HepG2 (cell line): ENCODE results near the gene RPS5. TPM values are rescaled to one million over a fixed set of nuclear protein-coding genes. Genes with fewer than 3 reads are reported as not detected.

ENCODE experiments used
- CHD2 ChIP-seq: IDR thresholded peaks from 2 replicates; pipeline ENCODE4 v1.6.1; 2011; ENCODE audit warnings: low read depth, low read length, improper control_type of control experiment
- IKZF4 ChIP-seq: sonication (generic); formaldehyde crosslinking; IDR thresholded peaks from 2 replicates; pipeline ENCODE4 v1.5.1; 2020; ENCODE audit warnings: borderline replicate concordance, mild to moderate bottlenecking, low read depth, missing genetic modification reagents; ENCODE audit errors: not compliant biosample characterization
- MLX ChIP-seq: IDR thresholded peaks from 2 replicates; pipeline ENCODE4 v1.6.1; 2016
- THAP11 ChIP-seq: IDR thresholded peaks from 2 replicates; pipeline ENCODE4 v1.6.1; 2016; ENCODE audit warnings: missing biosample characterization, missing genetic modification reagents
- TP53 ChIP-seq: sonication (generic); formaldehyde crosslinking; conservative IDR thresholded peaks from 2 replicates; pipeline ENCODE4 v1.4.0; 2020; ENCODE audit warnings: missing genetic modification reagents
- YY1 ChIP-seq: IDR thresholded peaks from 2 replicates; pipeline ENCODE4 v1.6.1; 2011; ENCODE audit warnings: low read length, low read depth, moderate library complexity, mild to moderate bottlenecking; ENCODE audit not compliant: insufficient read depth, insufficient replicate concordance
- ZFP90 ChIP-seq: sonication (generic); formaldehyde crosslinking; IDR thresholded peaks from 2 replicates; pipeline ENCODE4 v1.8.0; 2022; ENCODE audit warnings: missing genetic modification reagents, mild to moderate bottlenecking, inconsistent platforms, borderline replicate concordance
- ZNF44 ChIP-seq: sonication (generic); formaldehyde crosslinking; IDR thresholded peaks from 2 replicates; pipeline ENCODE4 v1.5.1; 2020; ENCODE audit warnings: mild to moderate bottlenecking, missing genetic modification reagents
- ZNF441 ChIP-seq: sonication (generic); formaldehyde crosslinking; IDR thresholded peaks from 2 replicates; pipeline ENCODE4 v1.7.0; 2021; ENCODE audit warnings: missing genetic modification reagents, borderline replicate concordance
- polyA plus RNA-seq, 8 experiments: library from polyadenylated mRNA; depleted of rRNA in 3 of 8; stranded (reverse) in 7 of 8; unstranded in 1 of 8; fragments of >200 nt; fragmentation: Illumina TruSeq in 4 of 8; extraction: Trizol in 4 of 8; gene quantifications; 2 replicates each; pipeline versions ENCODE4 v1.2.1 to v1.2.3, GENCODE V29; 2011 to 2016; ENCODE audit warnings: low read depth in 4 of 8, missing spikeins in 1 of 8, mixed read lengths in 1 of 8; ENCODE audit not compliant: insufficient read depth in 1 of 8
- total RNA-seq, 5 experiments: library from RNA; depleted of rRNA; stranded (reverse); fragments of >200 nt; fragmentation: Illumina TruSeq; extraction: Trizol; gene quantifications; 2 replicates each; pipeline ENCODE4 v1.2.3, GENCODE V29; 2016; ENCODE audit warnings: low read depth in 1 of 5
- TF ChIP-seq, protein P1 (sequence below): sonication (generic); formaldehyde crosslinking; IDR thresholded peaks from 2 replicates; pipeline ENCODE4 v1.9.0; 2021; ENCODE audit warnings: missing genetic modification reagents, borderline replicate concordance
- TF ChIP-seq, protein P2 (sequence below): sonication (generic); formaldehyde crosslinking; conservative IDR thresholded peaks from 2 replicates; pipeline ENCODE4 v1.8.1; 2023; ENCODE audit warnings: missing genetic modification reagents
- TF ChIP-seq, protein P3 (sequence below), 2 experiments: sonication (generic) in 1 of 2; formaldehyde crosslinking in 1 of 2; IDR thresholded peaks; 2 replicates each; pipeline versions ENCODE4 v1.5.1 to v1.6.1; 2011 to 2020; ENCODE audit warnings: borderline replicate concordance in 1 of 2, low read depth in 1 of 2, low read length in 1 of 2, mild to moderate bottlenecking in 1 of 2, missing genetic modification reagents in 1 of 2, moderate library complexity in 1 of 2
- TF ChIP-seq, protein P4 (sequence below): conservative IDR thresholded peaks from 2 replicates; pipeline ENCODE4 v1.6.1; 2018; ENCODE audit warnings: missing genetic modification reagents
- TF ChIP-seq, protein P5 (sequence below): sonication (generic); formaldehyde crosslinking; IDR thresholded peaks from 2 replicates; pipeline ENCODE4 v1.9.0; 2021; ENCODE audit warnings: missing genetic modification reagents, borderline replicate concordance

RPS5 gene
- total and polyA plus RNA-seq, 2 of the 13 experiments (the other 11 are each of a cell fraction or from before 2014, with no cell fraction given): 1,544 to 4,408 TPM

- TF ChIP-seq, protein P1, sequence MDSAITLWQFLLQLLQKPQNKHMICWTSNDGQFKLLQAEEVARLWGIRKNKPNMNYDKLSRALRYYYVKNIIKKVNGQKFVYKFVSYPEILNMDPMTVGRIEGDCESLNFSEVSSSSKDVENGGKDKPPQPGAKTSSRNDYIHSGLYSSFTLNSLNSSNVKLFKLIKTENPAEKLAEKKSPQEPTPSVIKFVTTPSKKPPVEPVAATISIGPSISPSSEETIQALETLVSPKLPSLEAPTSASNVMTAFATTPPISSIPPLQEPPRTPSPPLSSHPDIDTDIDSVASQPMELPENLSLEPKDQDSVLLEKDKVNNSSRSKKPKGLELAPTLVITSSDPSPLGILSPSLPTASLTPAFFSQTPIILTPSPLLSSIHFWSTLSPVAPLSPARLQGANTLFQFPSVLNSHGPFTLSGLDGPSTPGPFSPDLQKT (CRISPR knock-in tag): no peak
- TF ChIP-seq, protein P2, sequence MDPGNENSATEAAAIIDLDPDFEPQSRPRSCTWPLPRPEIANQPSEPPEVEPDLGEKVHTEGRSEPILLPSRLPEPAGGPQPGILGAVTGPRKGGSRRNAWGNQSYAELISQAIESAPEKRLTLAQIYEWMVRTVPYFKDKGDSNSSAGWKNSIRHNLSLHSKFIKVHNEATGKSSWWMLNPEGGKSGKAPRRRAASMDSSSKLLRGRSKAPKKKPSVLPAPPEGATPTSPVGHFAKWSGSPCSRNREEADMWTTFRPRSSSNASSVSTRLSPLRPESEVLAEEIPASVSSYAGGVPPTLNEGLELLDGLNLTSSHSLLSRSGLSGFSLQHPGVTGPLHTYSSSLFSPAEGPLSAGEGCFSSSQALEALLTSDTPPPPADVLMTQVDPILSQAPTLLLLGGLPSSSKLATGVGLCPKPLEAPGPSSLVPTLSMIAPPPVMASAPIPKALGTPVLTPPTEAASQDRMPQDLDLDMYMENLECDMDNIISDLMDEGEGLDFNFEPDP: no peak
- TF ChIP-seq ZFP90 (CRISPR knock-in tag): no peak
- TF ChIP-seq, protein P3, sequence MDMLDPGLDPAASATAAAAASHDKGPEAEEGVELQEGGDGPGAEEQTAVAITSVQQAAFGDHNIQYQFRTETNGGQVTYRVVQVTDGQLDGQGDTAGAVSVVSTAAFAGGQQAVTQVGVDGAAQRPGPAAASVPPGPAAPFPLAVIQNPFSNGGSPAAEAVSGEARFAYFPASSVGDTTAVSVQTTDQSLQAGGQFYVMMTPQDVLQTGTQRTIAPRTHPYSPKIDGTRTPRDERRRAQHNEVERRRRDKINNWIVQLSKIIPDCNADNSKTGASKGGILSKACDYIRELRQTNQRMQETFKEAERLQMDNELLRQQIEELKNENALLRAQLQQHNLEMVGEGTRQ (IDR thresholded peaks at IDR 0.05; ENCODE audit: low read depth, low read length): no peak
- TF ChIP-seq, protein P3 (CRISPR knock-in tag; IDR thresholded peaks at IDR 0.05; ENCODE audit: borderline replicate concordance): no peak; the same call in 1 of the 2 replicates
- TF ChIP-seq, protein P4, sequence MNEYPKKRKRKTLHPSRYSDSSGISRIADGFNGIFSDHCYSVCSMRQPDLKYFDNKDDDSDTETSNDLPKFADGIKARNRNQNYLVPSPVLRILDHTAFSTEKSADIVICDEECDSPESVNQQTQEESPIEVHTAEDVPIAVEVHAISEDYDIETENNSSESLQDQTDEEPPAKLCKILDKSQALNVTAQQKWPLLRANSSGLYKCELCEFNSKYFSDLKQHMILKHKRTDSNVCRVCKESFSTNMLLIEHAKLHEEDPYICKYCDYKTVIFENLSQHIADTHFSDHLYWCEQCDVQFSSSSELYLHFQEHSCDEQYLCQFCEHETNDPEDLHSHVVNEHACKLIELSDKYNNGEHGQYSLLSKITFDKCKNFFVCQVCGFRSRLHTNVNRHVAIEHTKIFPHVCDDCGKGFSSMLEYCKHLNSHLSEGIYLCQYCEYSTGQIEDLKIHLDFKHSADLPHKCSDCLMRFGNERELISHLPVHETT (CRISPR knock-in tag): no peak; the same call in 1 of the 2 replicates
- TF ChIP-seq, protein P5, sequence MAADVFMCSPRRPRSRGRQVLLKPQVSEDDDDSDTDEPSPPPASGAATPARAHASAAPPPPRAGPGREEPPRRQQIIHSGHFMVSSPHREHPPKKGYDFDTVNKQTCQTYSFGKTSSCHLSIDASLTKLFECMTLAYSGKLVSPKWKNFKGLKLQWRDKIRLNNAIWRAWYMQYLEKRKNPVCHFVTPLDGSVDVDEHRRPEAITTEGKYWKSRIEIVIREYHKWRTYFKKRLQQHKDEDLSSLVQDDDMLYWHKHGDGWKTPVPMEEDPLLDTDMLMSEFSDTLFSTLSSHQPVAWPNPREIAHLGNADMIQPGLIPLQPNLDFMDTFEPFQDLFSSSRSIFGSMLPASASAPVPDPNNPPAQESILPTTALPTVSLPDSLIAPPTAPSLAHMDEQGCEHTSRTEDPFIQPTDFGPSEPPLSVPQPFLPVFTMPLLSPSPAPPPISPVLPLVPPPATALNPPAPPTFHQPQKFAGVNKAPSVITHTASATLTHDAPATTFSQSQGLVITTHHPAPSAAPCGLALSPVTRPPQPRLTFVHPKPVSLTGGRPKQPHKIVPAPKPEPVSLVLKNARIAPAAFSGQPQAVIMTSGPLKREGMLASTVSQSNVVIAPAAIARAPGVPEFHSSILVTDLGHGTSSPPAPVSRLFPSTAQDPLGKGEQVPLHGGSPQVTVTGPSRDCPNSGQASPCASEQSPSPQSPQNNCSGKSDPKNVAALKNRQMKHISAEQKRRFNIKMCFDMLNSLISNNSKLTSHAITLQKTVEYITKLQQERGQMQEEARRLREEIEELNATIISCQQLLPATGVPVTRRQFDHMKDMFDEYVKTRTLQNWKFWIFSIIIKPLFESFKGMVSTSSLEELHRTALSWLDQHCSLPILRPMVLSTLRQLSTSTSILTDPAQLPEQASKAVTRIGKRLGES: no peak
- peak; percentile 99 for TF ChIP-seq THAP11 (CRISPR knock-in tag)
- peak; percentile 76 for TF ChIP-seq ZNF44 (CRISPR knock-in tag)
- TF ChIP-seq ZNF441 (CRISPR knock-in tag): peak; percentile 30; the same call in 1 of the 2 replicates
- TF ChIP-seq TP53 (CRISPR knock-in tag): no peak
- TF ChIP-seq MLX (CRISPR knock-in tag): 0 out of 2 replicates have a peak, but pooled peaks have one; percentile 0
- TF ChIP-seq CHD2: 0 out of 2 replicates have a peak, but pooled peaks have one; percentile 8
- peak; percentile 50 for TF ChIP-seq IKZF4
- TF ChIP-seq YY1: peak; percentile 80
These were observed 21.3 kb downstream of the RPS5 start, which contains the start of gene ZNF584 (continued) for GRCh38 chr19:58408152-58409009.
